GM10847 (cell line): Measurements from ENCODE around the gene NR1H2.
A peak's percentile ranks its signal among the peaks of the same experiment; 100 is the strongest.

Source experiments
- POLR2A ChIP-seq: IDR thresholded peaks from 2 replicates; pipeline ENCODE4 v1.6.1; 2011; ENCODE audit not compliant: insufficient read length; ENCODE audit errors: extremely low read depth

NR1H2 gene

GRCh38 chr19:50376166-50377050, at the start of gene NR1H2:
Gene NR1H2 (plus strand): TSS chr19:50376457. CDS start chr19:50377606, 1,149 bp downstream.
- TF ChIP-seq POLR2A, result peak; percentile 35

GRCh38 chr19:50327013-50327412, 49.2 kb upstream of the NR1H2 start:
- no peak for TF ChIP-seq POLR2A

GRCh38 chr19:50327461-50328223, 48.6 kb upstream of the NR1H2 start:
- TF ChIP-seq POLR2A, result no peak

- no peak for TF ChIP-seq POLR2A
Measured at GRCh38 chr19:50328224-50328872, 47.9 kb upstream of the NR1H2 start.

- TF ChIP-seq POLR2A, result no peak
Measured at GRCh38 chr19:50328873-50329145, 47.4 kb upstream of the NR1H2 start.

- TF ChIP-seq POLR2A, result peak; percentile 28
Measured at GRCh38 chr19:50329146-50329925, 46.9 kb upstream of the NR1H2 start, which contains the start of gene KCNC3. Gene KCNC3 (minus strand): TSS chr19:50329377. CDS start chr19:50329082, 295 bp downstream.

GRCh38 chr19:50330365-50331078, 45.7 kb upstream of the NR1H2 start:
- TF ChIP-seq POLR2A, result peak; percentile 29

- no peak for TF ChIP-seq POLR2A
Measured at GRCh38 chr19:50331221-50331993, 44.9 kb upstream of the NR1H2 start.

GRCh38 chr19:50331994-50332243, 44.3 kb upstream of the NR1H2 start:
- no peak for TF ChIP-seq POLR2A

- no peak for TF ChIP-seq POLR2A
Measured at GRCh38 chr19:50332244-50333038, 43.8 kb upstream of the NR1H2 start.

- no peak for TF ChIP-seq POLR2A
Measured at GRCh38 chr19:50333235-50333736, 43.0 kb upstream of the NR1H2 start.

GRCh38 chr19:50333737-50334617, 42.3 kb upstream of the NR1H2 start:
- TF ChIP-seq POLR2A, result peak; percentile 33
